Endothelial cell of umbilical vein (primary cell): ENCODE measurements around the gene ECPAS. TPM values are rescaled to one million over a fixed set of nuclear protein-coding genes. Genes with fewer than 3 reads are reported as not detected.
A peak's percentile ranks its signal among the peaks of the same experiment; 100 is the strongest.

Experiments
- BruUV-seq: library from RNA; stranded (reverse); fragments of 400-500 nt; replicated peaks from 2 replicates; lab custom pipeline; 2021; lab: Mats Ljungman, UMichigan
- CTCF ChIA-PET: fragments of 300-600, 350-600 bp; sonication (Branson Sonifier 250); formaldehyde crosslinking; loops from one replicate; lab custom pipeline; 2021; ENCODE audit warnings: antibody characterized with exemption, inconsistent platforms; lab: Charles Lee
- POLR2A ChIA-PET: fragments of 300-600, 350-600 bp; sonication (Branson Sonifier 250); formaldehyde crosslinking; loops from one replicate; lab custom pipeline; 2021; ENCODE audit warnings: antibody characterized with exemption, inconsistent platforms; lab: Charles Lee
- DNase-seq: peaks from one replicate; pipeline ENCODE4 v3.0.0-alpha.2; 2011; ENCODE audit warnings: low read depth, low spot score
- FAIRE-seq: peaks from 2 replicates; lab custom pipeline; 2011; peaks lifted over from hg19 to GRCh38; lab: Jason Lieb, UNC
- H2AFZ ChIP-seq: 2 replicates; pipeline ENCODE4 v1.6.0; 2012; ENCODE audit warnings: low read depth, low read length, control low read depth, inconsistent platforms
- H3K27ac ChIP-seq: 2 replicates; pipeline ENCODE4 v1.5.1; 2011; ENCODE audit warnings: low read depth, mild to moderate bottlenecking, control low read depth, low read length, moderate library complexity; ENCODE audit not compliant: insufficient read depth
- H3K27me3 ChIP-seq, 2 experiments: 2 replicates each; pipeline versions ENCODE4 v1.6.0 to v1.6.1; 2011; ENCODE audit warnings: low read length in 2 of 2, mixed read lengths in 1 of 2; ENCODE audit not compliant: control insufficient read depth in 2 of 2, insufficient read depth in 2 of 2
- H3K36me3 ChIP-seq, 2 experiments: 2 replicates in 1 of 2; 3 replicates in 1 of 2; pipeline ENCODE4 v1.5.1; 2011; ENCODE audit warnings: low read length in 2 of 2, mild to moderate bottlenecking in 1 of 2, moderate library complexity in 1 of 2; ENCODE audit not compliant: control insufficient read depth in 2 of 2, insufficient read depth in 2 of 2; ENCODE audit errors: extremely low read depth in 1 of 2
- H3K4me1 ChIP-seq: 3 replicates; pipeline ENCODE4 v1.5.1; 2011; ENCODE audit warnings: mild to moderate bottlenecking, low read length; ENCODE audit not compliant: control insufficient read depth, insufficient read depth; ENCODE audit errors: extremely low read depth
- H3K4me2 ChIP-seq: 2 replicates; pipeline ENCODE4 v1.6.1; 2011; ENCODE audit warnings: low read length, control low read depth, mixed read lengths; ENCODE audit not compliant: insufficient read depth
- H3K4me3 ChIP-seq, 3 experiments: fragments of 200-600 bp in 1 of 3; sonication (generic), shearing (Covaris generic) in 1 of 3; replicated peaks in 1 of 3; 2 replicates each; pipeline ENCODE4 v1.5.1; 2011 to 2016; ENCODE audit warnings: control low read depth in 3 of 3, low read length in 3 of 3, mild to moderate bottlenecking in 2 of 3, inconsistent platforms in 1 of 3, low read depth in 1 of 3, moderate library complexity in 1 of 3; ENCODE audit not compliant: insufficient read depth in 1 of 3
- H3K79me2 ChIP-seq: 2 replicates; pipeline ENCODE4 v1.6.0; 2012; ENCODE audit warnings: low read length, inconsistent platforms; ENCODE audit not compliant: control insufficient read depth, insufficient read depth
- H3K9ac ChIP-seq: replicated peaks from 2 replicates; pipeline ENCODE3; 2011; ENCODE audit warnings: low read length, control low read depth; ENCODE audit not compliant: insufficient read depth; ENCODE audit errors: extremely low read depth
- H3K9me1 ChIP-seq: replicated peaks from 3 replicates; pipeline ENCODE4 v1.6.0; 2011; ENCODE audit warnings: mild to moderate bottlenecking, low read length; ENCODE audit not compliant: control insufficient read depth, insufficient read depth; ENCODE audit errors: extremely low read depth
- H3K9me3 ChIP-seq: replicated peaks from 2 replicates; pipeline ENCODE4 v1.5.1; 2012; ENCODE audit warnings: low read length, inconsistent platforms; ENCODE audit not compliant: control insufficient read depth, insufficient read depth
- H4K20me1 ChIP-seq: replicated peaks from 2 replicates; pipeline ENCODE3; 2011; ENCODE audit warnings: mild to moderate bottlenecking, low read length; ENCODE audit not compliant: control insufficient read depth, insufficient read depth; ENCODE audit errors: extremely low read depth
- EZH2 ChIP-seq: IDR thresholded peaks from 2 replicates; pipeline ENCODE4 v1.6.1; 2012; ENCODE audit warnings: borderline replicate concordance, low read depth, mild to moderate bottlenecking, moderate library complexity, low read length, inconsistent platforms; ENCODE audit not compliant: severe bottlenecking
- FOS ChIP-seq: IDR thresholded peaks from 2 replicates; pipeline ENCODE4 v1.6.1; 2011; ENCODE audit warnings: mild to moderate bottlenecking, low read length, moderate library complexity, borderline replicate concordance; ENCODE audit not compliant: insufficient read depth
- GATA2 ChIP-seq: IDR thresholded peaks from 2 replicates; pipeline ENCODE4 v1.7.0; 2011; ENCODE audit warnings: low read depth, mild to moderate bottlenecking, moderate library complexity, mixed read lengths, low read length; ENCODE audit not compliant: insufficient read length, insufficient read depth
- JUN ChIP-seq: IDR thresholded peaks from 2 replicates; pipeline ENCODE4 v1.6.1; 2011; ENCODE audit warnings: borderline replicate concordance, low read depth; ENCODE audit not compliant: insufficient read length, insufficient read depth
- MYC ChIP-seq: IDR thresholded peaks from one replicate; pipeline ENCODE4 v1.6.1; 2011; ENCODE audit warnings: mild to moderate bottlenecking, low read depth, low read length
- POLR2A ChIP-seq: IDR thresholded peaks from 2 replicates; pipeline ENCODE4 v1.6.1; 2012; ENCODE audit warnings: low read depth, mild to moderate bottlenecking, control low read depth, low read length
- POLR2AphosphoS5 ChIP-seq: IDR thresholded peaks from 2 replicates; pipeline ENCODE4 v1.6.1; 2012; ENCODE audit warnings: low read depth, mild to moderate bottlenecking, control low read depth, low read length, moderate library complexity; ENCODE audit not compliant: insufficient read depth
- dilution Hi-C: fragments of 300-500 bp; cut with MboI; formaldehyde crosslinking; loops from one replicate; pipeline ENCODE4 v1.15.0; 2019; ENCODE audit warnings: low sequenced_read_pairs; ENCODE audit not compliant: extremely low pct_ligation_motif_present
- intact Hi-C: fragments of 100-400 bp; cut with micrococcal nuclease; formaldehyde crosslinking; loops from one replicate; pipeline ENCODE4 v1.10.0; 2022
- polyA plus RNA-seq, 4 experiments: library from polyadenylated mRNA; depleted of rRNA in 3 of 4; stranded (reverse) in 3 of 4; unstranded in 1 of 4; fragments of >200 nt; gene quantifications; 2 replicates each; pipeline versions ENCODE4 v1.2.1 to v1.2.3, GENCODE V29; 2011 to 2012; ENCODE audit warnings: missing spikeins in 1 of 4
- total RNA-seq: library from RNA; stranded (reverse); gene quantifications from 2 replicates; pipeline ENCODE4 v1.2.3, GENCODE V29; 2021
- TF ChIP-seq, protein P1 (sequence below): IDR thresholded peaks from 2 replicates; pipeline ENCODE4 v1.6.1; 2011; ENCODE audit not compliant: insufficient read depth, insufficient read length
- TF ChIP-seq, protein P2 (sequence below), 2 donors: IDR thresholded peaks; 1 replicate in 1 of 2; 2 replicates in 1 of 2; pipeline ENCODE4 v1.5.1; 2011; ENCODE audit warnings: low read length in 2 of 2, mild to moderate bottlenecking in 2 of 2, moderate library complexity in 2 of 2, control low read depth in 1 of 2, inconsistent platforms in 1 of 2, low read depth in 1 of 2; ENCODE audit not compliant: insufficient read depth in 1 of 2; ENCODE audit errors: extremely low read depth in 1 of 2

Gene ECPAS
- total and polyA plus RNA-seq, 2 donors (not counting 3 experiments of a cell fraction or from before 2014, with no cell fraction given): 17.9 to 89.3 TPM

DNA sequence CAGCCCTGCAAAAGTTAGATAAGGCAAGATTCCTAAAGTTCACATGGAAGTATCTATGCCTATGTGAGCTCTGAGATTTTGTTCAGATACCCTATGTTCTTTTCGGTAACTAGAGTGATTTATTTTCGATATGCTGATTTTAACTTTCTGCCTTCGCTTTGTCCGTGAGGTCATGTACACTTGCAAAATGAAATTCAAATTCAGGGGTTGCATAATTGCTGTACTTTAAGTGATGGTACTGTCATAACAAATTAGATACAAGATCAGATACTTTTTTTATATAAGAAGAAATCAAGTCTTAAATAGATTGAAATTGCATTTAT lies 350 bp upstream of the ECPAS start:
- POLR2A ChIA-PET: no interaction called here

DNA sequence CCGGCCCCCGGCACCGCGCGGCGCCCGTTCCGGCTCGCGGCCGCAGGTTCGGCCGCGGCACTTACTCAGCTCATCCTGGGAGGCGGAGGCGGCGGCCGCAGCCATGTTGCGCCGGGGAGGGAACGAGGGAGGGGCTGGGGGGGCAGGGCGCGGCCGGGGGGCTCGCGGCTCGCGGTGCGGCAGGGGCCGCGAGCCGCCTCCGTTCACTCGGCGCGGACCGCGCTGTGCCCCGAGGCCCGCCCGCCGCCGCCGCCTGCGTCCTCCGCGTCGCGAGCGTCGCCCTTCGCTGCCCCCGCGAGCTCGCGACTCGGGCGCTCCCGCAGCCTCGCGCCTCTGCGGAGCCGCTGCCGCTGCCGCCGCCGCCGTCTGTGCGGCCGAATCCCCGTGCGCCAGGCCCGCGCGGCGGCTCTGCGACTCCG lies 735 bp downstream of the ECPAS start:
- Histone ChIP-seq H3K79me2 (peaks cover 47% of the 10 kb centered on the region), H3K4me1 (peaks cover 8% of the 10 kb centered on the region), H3K9me3 (no peaks in the 10 kb centered on the region), H4K20me1 (peaks cover 9% of the 10 kb centered on the region), H3K9me1 (no peaks in the 10 kb centered on the region), H3K27me3 (no peaks in the 10 kb centered on the region), H3K27ac (peak overlapping the region; percentile 70), H3K36me3 (no peaks in the 10 kb centered on the region), H3K9ac (peak overlapping the region; percentile 83), H2AFZ (peak overlapping the region; percentile 92), H3K4me2 (no peak overlapping the region), H3K4me3 (peak overlapping the region in 2 of 3 experiments; percentile 75 to 78)
- no peak for FAIRE-seq
- ChIA-PET CTCF (no interaction called here), POLR2A (interaction anchor here (0.6 to 1.0 kb wide), 2 partner anchors 12 to 473 kb away, joined by 3 to 4 read pairs; no protein-coding TSS in a partner anchor)
- DNase-seq: no peak
- intact Hi-C loops (loop anchor here (5.0 kb wide), 1 partner anchor 114 kb away; the partner anchor contains the start of gene PTGR1), dilution Hi-C loops (no loop called here)
- no TSS peak for BruUV-seq
- TF ChIP-seq FOS: no peak
- TF ChIP-seq, protein P1, sequence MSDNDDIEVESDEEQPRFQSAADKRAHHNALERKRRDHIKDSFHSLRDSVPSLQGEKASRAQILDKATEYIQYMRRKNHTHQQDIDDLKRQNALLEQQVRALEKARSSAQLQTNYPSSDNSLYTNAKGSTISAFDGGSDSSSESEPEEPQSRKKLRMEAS: no peak
- TF ChIP-seq, protein P2, sequence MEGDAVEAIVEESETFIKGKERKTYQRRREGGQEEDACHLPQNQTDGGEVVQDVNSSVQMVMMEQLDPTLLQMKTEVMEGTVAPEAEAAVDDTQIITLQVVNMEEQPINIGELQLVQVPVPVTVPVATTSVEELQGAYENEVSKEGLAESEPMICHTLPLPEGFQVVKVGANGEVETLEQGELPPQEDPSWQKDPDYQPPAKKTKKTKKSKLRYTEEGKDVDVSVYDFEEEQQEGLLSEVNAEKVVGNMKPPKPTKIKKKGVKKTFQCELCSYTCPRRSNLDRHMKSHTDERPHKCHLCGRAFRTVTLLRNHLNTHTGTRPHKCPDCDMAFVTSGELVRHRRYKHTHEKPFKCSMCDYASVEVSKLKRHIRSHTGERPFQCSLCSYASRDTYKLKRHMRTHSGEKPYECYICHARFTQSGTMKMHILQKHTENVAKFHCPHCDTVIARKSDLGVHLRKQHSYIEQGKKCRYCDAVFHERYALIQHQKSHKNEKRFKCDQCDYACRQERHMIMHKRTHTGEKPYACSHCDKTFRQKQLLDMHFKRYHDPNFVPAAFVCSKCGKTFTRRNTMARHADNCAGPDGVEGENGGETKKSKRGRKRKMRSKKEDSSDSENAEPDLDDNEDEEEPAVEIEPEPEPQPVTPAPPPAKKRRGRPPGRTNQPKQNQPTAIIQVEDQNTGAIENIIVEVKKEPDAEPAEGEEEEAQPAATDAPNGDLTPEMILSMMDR (IDR thresholded peaks at IDR 0.05; ENCODE audit: extremely low read depth in 1 of 2, insufficient read depth in 1 of 2, low read depth in 1 of 2, low read length in 2 of 2): no peak
- TF ChIP-seq EZH2: no peak
- TF ChIP-seq POLR2AphosphoS5: no peak
- no peak for TF ChIP-seq JUN
- no peak for TF ChIP-seq GATA2
- TF ChIP-seq POLR2A: no peak
- TF ChIP-seq MYC: no peak

More for the DNA sequence above, 350 bp upstream of the ECPAS start:
- FAIRE-seq (no peak), DNase-seq (no peak)
- intact Hi-C loops: loop anchor here (2.0 to 5.0 kb wide), 2 partner anchors 113 to 146 kb away; partner anchors contain the start of genes DNAJC25 and PTGR1
- peak overlapping the region; percentile 92 for H2AFZ ChIP-seq
- dilution Hi-C loops: no loop called here
- H3K4me2 ChIP-seq: peak overlapping the region; percentile 82
- H3K9ac ChIP-seq: peak overlapping the region; percentile 83
- H3K27me3 ChIP-seq: no peaks in the 10 kb centered on the region
- CTCF ChIA-PET: interaction anchor here (1.0 kb wide), 1 partner anchor 40 kb away, joined by 3 read pairs; the partner anchor contains the start of gene ZNF483
- no peaks in the 10 kb centered on the region for H3K9me1 ChIP-seq
- peaks cover 6% of the 10 kb centered on the region for H4K20me1 ChIP-seq
- TSS peak; percentile 31 for BruUV-seq
- peak overlapping the region; percentile 70 for H3K27ac ChIP-seq
- peaks cover 36% of the 10 kb centered on the region for H3K79me2 ChIP-seq
- TF ChIP-seq FOS (no peak), JUN (no peak), EZH2 (no peak), POLR2AphosphoS5 (no peak)
- TF ChIP-seq, protein P1: no peak
- H3K4me1 ChIP-seq: peaks cover 8% of the 10 kb centered on the region
- H3K36me3 ChIP-seq: no peaks in the 10 kb centered on the region
- H3K9me3 ChIP-seq: no peaks in the 10 kb centered on the region
- H3K4me3 ChIP-seq: peak overlapping the region; percentile 49 to 78 (median 75)
